Testis (tissue), 2 donors: Measurements from ENCODE around the gene TGFBR3.

Experiments
- POLR2A ChIP-seq: fragments of 450-650 bp; IDR thresholded peaks from one replicate; pipeline ENCODE4 v1.6.1; 2017; ENCODE audit warnings: antibody characterized with exemption, mild to moderate bottlenecking, moderate library complexity
- TF ChIP-seq, protein P1 (sequence below), 3 experiments: fragments of 450-650 bp in 2 of 3; fragments of 200-600 bp in 1 of 3; sonication (generic) in 1 of 3; IDR thresholded peaks; one replicate each; pipeline ENCODE4 v1.5.1; 2016 to 2019; ENCODE audit warnings: antibody characterized with exemption in 3 of 3, mild to moderate bottlenecking in 2 of 3, moderate library complexity in 1 of 3

DNA sequence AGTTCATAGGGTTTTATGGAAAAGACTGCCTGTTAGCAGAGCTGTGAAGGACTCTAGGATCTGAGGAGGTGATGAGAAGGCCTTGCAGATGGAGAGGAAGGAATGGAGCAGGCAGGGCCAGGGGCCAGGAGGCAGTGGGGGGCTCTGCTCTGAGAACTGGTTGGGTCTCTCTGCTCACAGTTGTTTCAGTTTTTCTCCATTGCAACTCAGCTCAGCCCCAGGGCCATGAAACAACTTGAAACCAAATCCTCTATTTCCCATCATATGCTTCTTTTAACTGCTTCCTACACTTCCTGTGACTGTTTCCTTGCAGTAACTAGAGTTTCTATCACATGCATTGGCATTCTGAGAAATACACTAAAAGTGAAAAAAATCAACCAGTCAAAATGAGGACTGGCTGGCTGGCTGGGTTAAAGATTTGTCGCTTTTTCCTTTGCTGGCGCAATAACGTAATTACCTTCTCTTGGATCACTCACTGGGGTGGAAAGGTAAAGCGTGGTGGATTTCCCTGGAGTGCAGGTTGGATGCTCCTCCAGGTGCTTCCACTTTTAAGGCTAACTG lies 213.3 kb downstream of the TGFBR3 start:
- TF ChIP-seq, protein P1, sequence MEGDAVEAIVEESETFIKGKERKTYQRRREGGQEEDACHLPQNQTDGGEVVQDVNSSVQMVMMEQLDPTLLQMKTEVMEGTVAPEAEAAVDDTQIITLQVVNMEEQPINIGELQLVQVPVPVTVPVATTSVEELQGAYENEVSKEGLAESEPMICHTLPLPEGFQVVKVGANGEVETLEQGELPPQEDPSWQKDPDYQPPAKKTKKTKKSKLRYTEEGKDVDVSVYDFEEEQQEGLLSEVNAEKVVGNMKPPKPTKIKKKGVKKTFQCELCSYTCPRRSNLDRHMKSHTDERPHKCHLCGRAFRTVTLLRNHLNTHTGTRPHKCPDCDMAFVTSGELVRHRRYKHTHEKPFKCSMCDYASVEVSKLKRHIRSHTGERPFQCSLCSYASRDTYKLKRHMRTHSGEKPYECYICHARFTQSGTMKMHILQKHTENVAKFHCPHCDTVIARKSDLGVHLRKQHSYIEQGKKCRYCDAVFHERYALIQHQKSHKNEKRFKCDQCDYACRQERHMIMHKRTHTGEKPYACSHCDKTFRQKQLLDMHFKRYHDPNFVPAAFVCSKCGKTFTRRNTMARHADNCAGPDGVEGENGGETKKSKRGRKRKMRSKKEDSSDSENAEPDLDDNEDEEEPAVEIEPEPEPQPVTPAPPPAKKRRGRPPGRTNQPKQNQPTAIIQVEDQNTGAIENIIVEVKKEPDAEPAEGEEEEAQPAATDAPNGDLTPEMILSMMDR (IDR thresholded peaks at IDR 0.05) = no peak
- no peak for TF ChIP-seq POLR2A
